ENCODE measurements around the gene CENPS. TPM values are rescaled to one million over a fixed set of nuclear protein-coding genes. Genes with fewer than 3 reads are reported as not detected.
A peak's percentile ranks its signal among the peaks of the same experiment; 100 is the strongest.

The CENPS gene
- total RNA-seq, 1 experiment from 2014 or later: 17.8 TPM

DNA sequence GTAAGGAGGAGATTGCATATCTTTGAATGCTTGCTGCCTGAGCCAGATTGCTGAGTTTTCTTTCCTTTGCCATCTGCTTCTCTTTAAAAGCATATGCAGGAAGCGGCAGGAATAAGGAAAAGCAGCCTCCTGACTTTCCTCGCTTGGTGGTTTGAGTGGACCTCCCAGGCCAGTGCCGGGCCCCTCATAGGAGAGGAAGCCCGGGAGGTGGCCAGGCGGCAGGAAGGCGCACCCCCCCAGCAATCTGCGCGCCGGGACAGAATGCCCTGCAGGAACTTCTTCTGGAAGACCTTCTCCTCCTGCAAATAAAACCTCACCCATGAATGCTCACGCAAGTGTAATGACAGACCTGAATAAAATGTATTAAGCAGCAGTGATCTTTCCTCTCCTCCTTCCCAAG, 21.1 kb downstream of the CENPS start:
- H3K4me3 Mint-ChIP-seq: peak overlapping the region in 1 of 2 experiments; percentile 8; a peak in 1 of 5 replicates
- Histone ChIP-seq H2AFZ (ENCODE audit: low read length) (no peak overlapping the region), H3K56ac (ENCODE audit: insufficient read length, low read depth, low read length) (no peak overlapping the region), H3K27me3 (ENCODE audit: insufficient read depth, low read length) (no peaks in the 10 kb centered on the region), H3K23me2 (ENCODE audit: insufficient read length, low read depth, low read length, poor library complexity, severe bottlenecking) (no peaks in the 10 kb centered on the region), H2BK5ac (ENCODE audit: insufficient read length, low read length) (no peak overlapping the region), H3K18ac (ENCODE audit: insufficient read length, low read depth, low read length) (no peak overlapping the region), H3K4me2 (ENCODE audit: insufficient read depth, insufficient read length, low read length) (no peak overlapping the region), H2AK5ac (ENCODE audit: insufficient read length, low read length) (no peak overlapping the region), H3K23ac (ENCODE audit: insufficient read length, low read depth, low read length) (no peak overlapping the region), H3K4ac (ENCODE audit: low read depth, low read length) (no peak overlapping the region), H3K14ac (ENCODE audit: insufficient read depth, low read length) (no peak overlapping the region), H3K27ac (ENCODE audit: insufficient read length, low read depth, low read length) (no peak overlapping the region), H4K8ac (replicated peaks; ENCODE audit: insufficient read length, low read depth, low read length) (no peak overlapping the region), H3K9ac (ENCODE audit: extremely low read depth, insufficient read length, low read length) (no peak overlapping the region), H2BK12ac (ENCODE audit: insufficient read length, low read depth, low read length) (no peak overlapping the region), H4K91ac (ENCODE audit: insufficient read length, low read depth, low read length) (no peak overlapping the region), H2BK120ac (ENCODE audit: low read depth, low read length, poor library complexity, severe bottlenecking) (no peak overlapping the region), H3K9me3 (ENCODE audit: control insufficient read depth, low read depth, low read length) (no peaks in the 10 kb centered on the region), H2BK15ac (ENCODE audit: low read depth, low read length) (no peak overlapping the region), H3K4me1 (ENCODE audit: insufficient read depth, low read length) (peaks cover 2% of the 10 kb centered on the region; the same call in 1 of the 2 replicates), H3K79me2 (ENCODE audit: insufficient read depth, low read length) (no peaks in the 10 kb centered on the region), H4K20me1 (ENCODE audit: control insufficient read depth, insufficient read depth, insufficient read length) (no peaks in the 10 kb centered on the region), H3T11ph (ENCODE audit: low read length) (no peak overlapping the region), H4K5ac (ENCODE audit: insufficient read length, low read depth, low read length) (no peak overlapping the region), H3K79me1 (ENCODE audit: insufficient read depth, low read depth, low read length, poor library complexity, severe bottlenecking) (no peaks in the 10 kb centered on the region), H2BK20ac (ENCODE audit: low read depth, low read length, poor library complexity, severe bottlenecking) (no peak overlapping the region)
- no peak for DNase-seq
- H3K27me3 Mint-ChIP-seq (ENCODE audit: low read depth): no peaks in the 10 kb centered on the region
- H3K36me3 Mint-ChIP-seq (ENCODE audit: insufficient read depth in 1 of 3, low read depth in 3 of 3): peaks cover 4 to 18% (median 11%) of the 10 kb centered on the region in 3 experiments; a peak in 6 of 7 replicates
- WGBS (ENCODE audit: extremely low coverage, insufficient read length, low lambda C conversion rate): no CpG with 5 or more reads among the region's 10 CpGs
- H3K4me1 Mint-ChIP-seq: peaks cover 19 to 23% of the 10 kb centered on the region in 2 experiments
- H3K9me3 Mint-ChIP-seq: peaks cover 0 to 4% of the 10 kb centered on the region in 2 experiments; a peak in 1 of 5 replicates
- peak overlapping the region in 1 of 3 experiments; percentile 40; a peak in 2 of 7 replicates for H3K27ac Mint-ChIP-seq
- TF ChIP-seq, protein P1, sequence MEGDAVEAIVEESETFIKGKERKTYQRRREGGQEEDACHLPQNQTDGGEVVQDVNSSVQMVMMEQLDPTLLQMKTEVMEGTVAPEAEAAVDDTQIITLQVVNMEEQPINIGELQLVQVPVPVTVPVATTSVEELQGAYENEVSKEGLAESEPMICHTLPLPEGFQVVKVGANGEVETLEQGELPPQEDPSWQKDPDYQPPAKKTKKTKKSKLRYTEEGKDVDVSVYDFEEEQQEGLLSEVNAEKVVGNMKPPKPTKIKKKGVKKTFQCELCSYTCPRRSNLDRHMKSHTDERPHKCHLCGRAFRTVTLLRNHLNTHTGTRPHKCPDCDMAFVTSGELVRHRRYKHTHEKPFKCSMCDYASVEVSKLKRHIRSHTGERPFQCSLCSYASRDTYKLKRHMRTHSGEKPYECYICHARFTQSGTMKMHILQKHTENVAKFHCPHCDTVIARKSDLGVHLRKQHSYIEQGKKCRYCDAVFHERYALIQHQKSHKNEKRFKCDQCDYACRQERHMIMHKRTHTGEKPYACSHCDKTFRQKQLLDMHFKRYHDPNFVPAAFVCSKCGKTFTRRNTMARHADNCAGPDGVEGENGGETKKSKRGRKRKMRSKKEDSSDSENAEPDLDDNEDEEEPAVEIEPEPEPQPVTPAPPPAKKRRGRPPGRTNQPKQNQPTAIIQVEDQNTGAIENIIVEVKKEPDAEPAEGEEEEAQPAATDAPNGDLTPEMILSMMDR (conservative IDR thresholded peaks at IDR 0.05): no peak
